Measurements from ENCODE around the gene GBP3. TPM values are rescaled to one million over a fixed set of nuclear protein-coding genes. Genes with fewer than 3 reads are reported as not detected.
A peak's percentile ranks its signal among the peaks of the same experiment; 100 is the strongest.

Gene GBP3
- total and polyA plus RNA-seq, 9 of the 15 experiments (the other 6 are each of a cell fraction or from before 2014, with no cell fraction given) = 0.07 to 0.14 (median 0.11) TPM; not detected in 4

GRCh38 chr1:88973520-88974137 is 49.0 kb downstream of the GBP3 start:
- Histone ChIP-seq H3K9ac (ENCODE audit: insufficient read depth in 1 of 2, low read depth in 2 of 2, low read length in 2 of 2) (no peak overlapping the region), H3K4me3 (no peak overlapping the region), H3K4me1 (replicated peaks in 1 of 2; ENCODE audit: control insufficient read depth in 2 of 2, insufficient read depth in 2 of 2, low read length in 2 of 2) (no peaks in the 10 kb centered on the region), H2AFZ (ENCODE audit: low read depth, low read length) (no peak overlapping the region), H3K9me1 (ENCODE audit: control insufficient read depth, insufficient read depth, low read length) (no peaks in the 10 kb centered on the region), H3K79me2 (ENCODE audit: control insufficient read depth, insufficient read depth, low read length) (no peaks in the 10 kb centered on the region), H3K4me2 (ENCODE audit: insufficient read depth, low read length) (no peak overlapping the region), H3K9me3 (replicated peaks; ENCODE audit: control insufficient read depth, insufficient read depth, low read depth, low read length) (no peaks in the 10 kb centered on the region), H3K27ac (ENCODE audit: extremely low read depth, low read depth, low read length) (no peak overlapping the region), H3K36me3 (ENCODE audit: control insufficient read depth, insufficient read depth, low read length) (peaks cover 12% of the 10 kb centered on the region; the same call in 1 of the 3 replicates), H3K27me3 (ENCODE audit: control insufficient read depth in 2 of 2, insufficient read depth in 2 of 2, low read length in 2 of 2) (no peaks in the 10 kb centered on the region), H4K20me1 (replicated peaks; ENCODE audit: control insufficient read depth, insufficient read depth, low read length) (no peaks in the 10 kb centered on the region)
- ChIA-PET POLR2A (interaction anchor here (1.1 kb wide), 1 partner anchor 17 kb away, joined by 3 read pairs; no protein-coding TSS in a partner anchor), CTCF (ENCODE audit: low intra/inter-chr PET ratio) (interaction anchor here (0.6 to 1.6 kb wide), 4 partner anchors 457 to 1175 kb away, joined by 3 to 15 read pairs (median 6); no protein-coding TSS in a partner anchor)
- FAIRE-seq = peak; percentile 79
- BruUV-seq (replicated peaks) = no TSS peak
- peak; percentile 68 for ATAC-seq
- in situ Hi-C loops (cut with MboI) (loop anchor here (10.0 kb wide), 1 partner anchor 641 kb away; no protein-coding TSS in a partner anchor), intact Hi-C loops (cut with micrococcal nuclease) (no loop called here)
- WGBS (ENCODE audit: insufficient coverage, low coverage, missing lambda C conversion rate) = 3% methylated on average over 2 of the region's 2 CpGs
- DNase-seq (ENCODE audit: extremely low read depth in 1 of 4, low spot score in 3 of 4) = peak in 3 of 4 experiments; percentile 24 to 48 (median 33)
- TF ChIP-seq CHD4 (IDR thresholded peaks at IDR 0.05; ENCODE audit: insufficient read depth, insufficient replicate concordance, low read depth, low read length, poor library complexity, severe bottlenecking) = no peak
- TF ChIP-seq ZBTB11 (CRISPR knock-in tag; IDR thresholded peaks at IDR 0.05) = no peak
- TF ChIP-seq NEUROD1 (IDR thresholded peaks at IDR 0.05; ENCODE audit: borderline replicate concordance, low read depth, low read length, partially characterized antibody) = no peak
- peak; percentile 31; the same call in 1 of the 2 replicates for TF ChIP-seq REST (IDR thresholded peaks at IDR 0.05; ENCODE audit: borderline replicate concordance)
- TF ChIP-seq REST (CRISPR knock-in tag; IDR thresholded peaks at IDR 0.05; ENCODE audit: low read depth) = no peak
- TF ChIP-seq MXD1 (CRISPR knock-in tag; IDR thresholded peaks at IDR 0.05; ENCODE audit: borderline replicate concordance, poor library complexity, severe bottlenecking) = no peak
- TF ChIP-seq NFATC3 (IDR thresholded peaks at IDR 0.05) = no peak
- no peak for TF ChIP-seq ZNF212 (CRISPR knock-in tag; IDR thresholded peaks at IDR 0.05)
